Measurements from ENCODE around the gene DBF4B. TPM values are rescaled to one million over a fixed set of nuclear protein-coding genes. Genes with fewer than 3 reads are reported as not detected.

The DBF4B gene
- total RNA-seq, 4 donors from 2014 or later = 3.5 to 8.9 (median 3.7) TPM

DNA sequence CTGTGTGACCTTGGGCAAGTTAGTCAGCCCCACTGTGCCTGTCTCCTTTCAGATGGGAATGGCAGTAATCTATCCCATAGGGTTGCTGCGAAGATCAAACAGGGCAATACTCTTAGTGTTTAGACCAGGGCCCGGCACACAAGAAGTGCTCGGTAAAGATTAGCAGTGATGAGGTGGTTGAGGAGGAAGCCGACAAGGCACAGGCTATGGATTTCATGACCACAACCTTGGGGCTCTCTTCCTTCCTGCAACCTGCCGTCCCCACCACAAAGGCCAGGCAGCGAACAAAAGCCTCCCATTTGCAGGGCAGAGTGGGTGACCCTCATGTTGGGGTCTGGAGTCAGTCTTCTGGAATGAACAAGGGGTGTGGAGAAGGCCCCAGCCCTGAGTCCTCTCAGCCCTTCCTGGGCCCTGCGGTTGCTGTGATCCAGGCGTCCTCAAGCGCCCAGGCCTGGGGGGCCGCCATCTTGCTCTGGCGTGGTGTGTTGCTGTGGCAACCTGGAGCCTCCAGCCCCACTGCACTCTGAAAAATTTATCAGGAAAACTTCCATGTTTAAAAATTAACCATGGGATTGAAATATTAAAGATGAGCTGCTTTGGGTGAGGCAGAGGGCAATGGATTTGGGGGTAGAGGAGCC, 60.2 kb downstream of the DBF4B start:
- peaks cover 29% of the 10 kb centered on the region for H3K27me3 ChIP-seq
- DNase-seq (ENCODE audit: low spot score in 2 of 2) = no peak

DNA sequence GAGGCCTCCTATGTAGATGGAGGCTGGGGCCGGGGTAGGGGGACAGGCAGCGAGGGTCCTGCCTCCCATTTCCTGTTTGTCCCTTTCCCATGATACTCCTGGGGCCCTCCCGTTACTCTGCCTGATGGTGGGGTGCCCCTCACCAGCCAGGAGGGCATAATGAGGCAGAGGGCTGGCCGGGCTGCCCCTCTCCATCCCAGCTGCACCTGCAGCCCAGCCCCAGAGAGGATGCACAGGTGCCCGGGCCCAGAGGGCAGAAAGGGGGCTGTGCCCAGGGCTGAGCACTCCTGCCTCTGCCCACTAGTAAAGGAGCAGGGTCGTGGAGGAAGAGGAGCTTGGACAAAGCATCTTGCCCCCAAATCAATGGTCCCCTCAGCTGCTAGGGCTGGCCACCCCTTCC, 60.8 kb downstream of the DBF4B start:
- Histone ChIP-seq H3K27me3 (peaks cover 35% of the 10 kb centered on the region), H3K27ac (no peak overlapping the region), H3K4me3 (no peak overlapping the region), H3K4me1 (no peaks in the 10 kb centered on the region), H3K9me3 (no peaks in the 10 kb centered on the region), H3K36me3 (no peaks in the 10 kb centered on the region)
- no CpG with 5 or more reads among the region's 6 CpGs for WGBS
- TF ChIP-seq POLR2AphosphoS5 (IDR thresholded peaks at IDR 0.05) (no peak), EP300 (IDR thresholded peaks at IDR 0.05) (no peak), POLR2A (IDR thresholded peaks at IDR 0.05) (no peak)
- TF ChIP-seq, protein P1, sequence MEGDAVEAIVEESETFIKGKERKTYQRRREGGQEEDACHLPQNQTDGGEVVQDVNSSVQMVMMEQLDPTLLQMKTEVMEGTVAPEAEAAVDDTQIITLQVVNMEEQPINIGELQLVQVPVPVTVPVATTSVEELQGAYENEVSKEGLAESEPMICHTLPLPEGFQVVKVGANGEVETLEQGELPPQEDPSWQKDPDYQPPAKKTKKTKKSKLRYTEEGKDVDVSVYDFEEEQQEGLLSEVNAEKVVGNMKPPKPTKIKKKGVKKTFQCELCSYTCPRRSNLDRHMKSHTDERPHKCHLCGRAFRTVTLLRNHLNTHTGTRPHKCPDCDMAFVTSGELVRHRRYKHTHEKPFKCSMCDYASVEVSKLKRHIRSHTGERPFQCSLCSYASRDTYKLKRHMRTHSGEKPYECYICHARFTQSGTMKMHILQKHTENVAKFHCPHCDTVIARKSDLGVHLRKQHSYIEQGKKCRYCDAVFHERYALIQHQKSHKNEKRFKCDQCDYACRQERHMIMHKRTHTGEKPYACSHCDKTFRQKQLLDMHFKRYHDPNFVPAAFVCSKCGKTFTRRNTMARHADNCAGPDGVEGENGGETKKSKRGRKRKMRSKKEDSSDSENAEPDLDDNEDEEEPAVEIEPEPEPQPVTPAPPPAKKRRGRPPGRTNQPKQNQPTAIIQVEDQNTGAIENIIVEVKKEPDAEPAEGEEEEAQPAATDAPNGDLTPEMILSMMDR (IDR thresholded peaks at IDR 0.05) = no peak
- no peak for DNase-seq (ENCODE audit: low spot score in 2 of 2)

More for the DNA sequence above, 60.2 kb downstream of the DBF4B start:
- TF ChIP-seq EP300 (IDR thresholded peaks at IDR 0.05) (no peak), POLR2A (IDR thresholded peaks at IDR 0.05) (no peak), POLR2AphosphoS5 (IDR thresholded peaks at IDR 0.05) (no peak)
- TF ChIP-seq, protein P1 (IDR thresholded peaks at IDR 0.05) = no peak
- Histone ChIP-seq H3K27ac (no peak overlapping the region), H3K4me1 (no peaks in the 10 kb centered on the region), H3K9me3 (no peaks in the 10 kb centered on the region), H3K4me3 (no peak overlapping the region), H3K36me3 (no peaks in the 10 kb centered on the region)
- 93% methylated on average over 9 of the region's 11 CpGs for WGBS

DNA sequence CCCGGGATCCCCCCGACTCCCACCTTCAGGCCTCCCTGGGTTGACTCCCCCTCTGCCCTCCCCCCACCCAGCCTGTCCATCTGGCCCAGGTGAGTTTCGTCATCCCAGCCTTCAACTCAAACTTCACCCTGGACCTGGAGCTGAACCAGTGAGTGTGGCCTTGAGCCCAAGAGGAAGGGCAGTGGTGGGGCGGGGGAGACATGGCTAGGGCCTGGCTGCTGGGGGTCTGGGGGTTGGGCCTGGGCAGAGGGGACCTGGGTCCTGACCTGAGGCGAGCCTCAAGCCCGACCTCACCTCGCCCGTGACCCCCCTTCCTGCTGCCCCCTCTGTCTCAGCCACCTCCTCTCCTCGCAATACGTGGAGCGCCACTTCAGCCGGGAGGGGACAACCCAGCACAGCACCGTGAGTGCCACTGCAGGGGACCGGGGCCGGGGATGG, 61.2 kb downstream of the DBF4B start:
- 83% methylated on average over 12 of the region's 15 CpGs for WGBS
- no peaks in the 10 kb centered on the region for H3K9me3 ChIP-seq
- H3K27me3 ChIP-seq = peaks cover 38% of the 10 kb centered on the region
- H3K36me3 ChIP-seq = no peaks in the 10 kb centered on the region
- no peak overlapping the region for H3K27ac ChIP-seq
- H3K4me1 ChIP-seq = peaks cover 3% of the 10 kb centered on the region
- H3K4me3 ChIP-seq = no peak overlapping the region
- DNase-seq (ENCODE audit: low spot score in 2 of 2) = no peak
- TF ChIP-seq POLR2AphosphoS5 (IDR thresholded peaks at IDR 0.05) (no peak), POLR2A (IDR thresholded peaks at IDR 0.05) (no peak), EP300 (IDR thresholded peaks at IDR 0.05) (no peak)
- TF ChIP-seq, protein P1 (IDR thresholded peaks at IDR 0.05) = no peak

DNA sequence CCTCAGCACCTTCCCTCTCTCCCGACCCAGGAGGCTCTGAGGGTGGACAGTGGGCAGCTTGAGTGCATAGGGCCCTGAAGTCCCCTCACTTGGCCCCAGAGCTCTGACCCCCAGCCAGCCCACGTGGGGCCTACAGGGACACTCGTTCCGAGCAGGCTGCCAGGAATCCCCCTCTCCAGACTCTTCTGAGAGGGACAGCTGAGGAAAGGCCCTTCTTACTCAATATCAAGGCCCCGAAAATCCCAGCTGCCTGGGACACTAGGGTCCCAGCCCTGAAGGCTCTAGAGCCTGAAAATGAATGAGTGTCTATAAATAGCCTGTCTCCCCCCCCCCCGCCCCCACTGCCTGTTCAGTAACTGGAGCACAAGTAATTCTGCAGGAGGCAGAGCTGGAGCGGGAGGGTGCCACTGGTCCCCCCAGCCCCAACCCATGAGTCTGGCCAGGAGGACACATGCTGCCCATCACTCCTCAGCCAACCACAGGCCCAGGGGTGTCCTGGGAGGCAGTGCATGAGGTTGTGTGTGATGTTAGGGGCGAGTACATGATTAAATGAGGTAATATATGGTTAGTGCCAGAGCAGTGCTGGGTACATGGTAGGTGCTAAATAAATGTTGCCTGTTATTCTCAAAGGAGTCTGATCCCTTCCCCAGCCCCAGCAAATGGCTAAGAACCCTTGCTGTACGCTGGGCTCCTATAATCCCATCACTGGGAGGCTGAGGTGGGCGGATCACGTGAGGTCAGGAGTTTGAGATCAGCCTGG, 61.9 kb downstream of the DBF4B start:
- no peak for DNase-seq (ENCODE audit: low spot score in 2 of 2)
- H3K9me3 ChIP-seq = no peaks in the 10 kb centered on the region
- H3K36me3 ChIP-seq = no peaks in the 10 kb centered on the region
- 80% methylated on average over 9 of the region's 11 CpGs for WGBS
- H3K4me1 ChIP-seq = peaks cover 10% of the 10 kb centered on the region
- no peak overlapping the region for H3K4me3 ChIP-seq
- TF ChIP-seq POLR2A (IDR thresholded peaks at IDR 0.05) (no peak), EP300 (IDR thresholded peaks at IDR 0.05) (no peak), POLR2AphosphoS5 (IDR thresholded peaks at IDR 0.05) (no peak)
- TF ChIP-seq, protein P1 (IDR thresholded peaks at IDR 0.05) = no peak
- no peak overlapping the region for H3K27ac ChIP-seq
- H3K27me3 ChIP-seq = peaks cover 38% of the 10 kb centered on the region

DNA sequence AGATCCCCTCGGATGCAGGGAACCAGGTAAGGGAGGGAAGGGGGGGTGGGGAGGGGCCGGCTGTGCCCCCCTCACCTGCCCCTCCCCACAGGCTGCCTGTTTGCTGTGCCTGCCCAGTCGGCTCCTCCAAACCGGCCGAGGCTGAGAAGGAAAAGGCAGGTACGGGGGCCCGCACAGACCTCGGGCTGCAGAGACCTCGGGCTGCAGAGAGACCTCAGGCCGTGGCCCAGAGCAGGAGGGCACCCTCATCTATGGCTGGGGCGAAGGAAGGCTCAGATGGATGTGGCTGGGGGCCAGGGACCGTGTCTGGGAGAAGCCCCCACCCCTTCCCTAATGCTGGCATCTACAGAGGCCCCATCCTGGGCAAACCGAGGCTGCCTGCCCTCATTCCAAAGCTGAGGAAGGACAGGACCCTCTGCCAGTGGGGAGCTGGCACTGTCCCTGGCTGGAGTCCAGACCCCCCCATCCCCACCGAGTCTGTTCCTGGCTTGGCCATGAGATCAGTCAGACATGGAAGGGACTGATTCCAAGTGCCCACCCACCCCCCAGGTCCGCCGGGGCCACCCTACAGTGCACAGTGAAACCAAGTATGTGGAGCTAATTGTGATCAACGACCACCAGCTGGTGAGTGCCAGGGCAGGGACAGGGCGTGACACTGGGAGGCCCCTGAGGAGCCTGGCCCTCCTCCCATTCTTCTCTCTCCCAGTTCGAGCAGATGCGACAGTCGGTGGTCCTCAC, 64.0 kb downstream of the DBF4B start:
- Histone ChIP-seq H3K4me3 (no peak overlapping the region), H3K27me3 (peaks cover 36% of the 10 kb centered on the region), H3K4me1 (peaks cover 20% of the 10 kb centered on the region), H3K27ac (no peak overlapping the region), H3K36me3 (no peaks in the 10 kb centered on the region), H3K9me3 (no peaks in the 10 kb centered on the region)
- no peak for DNase-seq (ENCODE audit: low spot score in 2 of 2)
- TF ChIP-seq, protein P1 (IDR thresholded peaks at IDR 0.05) = no peak
- TF ChIP-seq EP300 (IDR thresholded peaks at IDR 0.05) = no peak
- TF ChIP-seq POLR2A (IDR thresholded peaks at IDR 0.05) = no peak
- TF ChIP-seq POLR2AphosphoS5 (IDR thresholded peaks at IDR 0.05) = no peak
- WGBS = 53% methylated on average over 9 of the region's 21 CpGs
